GM12864 (cell line): ENCODE measurements around the gene CYP1A1.
"Not testable (repeated sequence)": the region's sequence is repeated elsewhere in the genome, so short reads cannot be mapped to it uniquely, and the experiment has no call there.

ENCODE experiments used
- DNase-seq: peaks from one replicate; pipeline ENCODE4 v3.0.0-alpha.2; 2011; ENCODE audit warnings: low read depth
- H3K4me3 ChIP-seq: 2 replicates; pipeline ENCODE4 v1.5.1; 2011; ENCODE audit warnings: mild to moderate bottlenecking, low read depth, low read length, control low read depth
- CTCF ChIP-seq: IDR thresholded peaks from 2 replicates; pipeline ENCODE4 v1.5.1; 2011; ENCODE audit warnings: low read depth, mild to moderate bottlenecking, moderate library complexity, low read length, control low read depth, inconsistent platforms; ENCODE audit errors: missing control alignments

The CYP1A1 gene

DNA sequence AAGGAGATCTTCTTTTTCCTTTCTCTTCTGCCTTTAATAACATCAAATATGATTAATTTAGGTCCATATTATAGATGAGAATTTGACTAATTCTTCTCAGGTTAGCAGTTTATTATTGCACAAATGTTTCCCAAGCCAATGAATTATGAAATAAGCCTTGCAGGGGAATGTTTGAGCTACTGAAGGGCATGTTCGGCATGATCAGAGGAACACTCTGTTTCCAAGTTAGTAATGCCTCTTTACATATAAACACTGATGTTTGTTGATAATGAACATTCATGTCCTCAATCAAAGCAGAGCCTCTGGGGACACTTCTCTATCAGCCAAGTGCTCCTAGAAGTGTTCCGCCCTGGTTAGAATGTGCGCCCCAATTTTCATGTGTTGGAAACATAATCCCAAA is 10.0 kb upstream of the CYP1A1 start:
- no peak for TF ChIP-seq CTCF
- H3K4me3 ChIP-seq = no peak overlapping the region
- no peak for DNase-seq

- no peak for DNase-seq
- H3K4me3 ChIP-seq = no peak overlapping the region
- no peak for TF ChIP-seq CTCF
Measured at GRCh38 chr15:74733269-74733668, 7.9 kb upstream of the CYP1A1 start.

DNA sequence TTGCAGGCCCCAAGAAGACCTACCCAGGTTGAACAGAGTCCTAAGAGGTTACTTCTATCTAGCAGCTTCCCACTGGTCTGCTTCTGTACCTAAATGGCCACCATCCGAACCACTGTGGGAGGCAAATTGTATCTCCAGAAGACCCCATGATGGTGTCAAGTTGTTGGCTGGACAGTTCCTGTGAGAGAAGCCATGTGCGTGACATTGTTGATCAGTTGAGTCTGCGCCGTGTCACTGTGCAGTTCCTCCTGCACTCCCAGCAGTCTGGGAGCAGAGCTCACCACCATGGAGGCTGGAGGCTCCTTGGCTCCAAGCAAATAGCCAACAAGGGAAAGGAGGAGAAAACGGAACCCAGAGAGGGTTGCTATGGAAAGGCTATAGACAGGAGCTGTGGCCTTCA is 7.5 kb upstream of the CYP1A1 start:
- no peak for TF ChIP-seq CTCF

DNA sequence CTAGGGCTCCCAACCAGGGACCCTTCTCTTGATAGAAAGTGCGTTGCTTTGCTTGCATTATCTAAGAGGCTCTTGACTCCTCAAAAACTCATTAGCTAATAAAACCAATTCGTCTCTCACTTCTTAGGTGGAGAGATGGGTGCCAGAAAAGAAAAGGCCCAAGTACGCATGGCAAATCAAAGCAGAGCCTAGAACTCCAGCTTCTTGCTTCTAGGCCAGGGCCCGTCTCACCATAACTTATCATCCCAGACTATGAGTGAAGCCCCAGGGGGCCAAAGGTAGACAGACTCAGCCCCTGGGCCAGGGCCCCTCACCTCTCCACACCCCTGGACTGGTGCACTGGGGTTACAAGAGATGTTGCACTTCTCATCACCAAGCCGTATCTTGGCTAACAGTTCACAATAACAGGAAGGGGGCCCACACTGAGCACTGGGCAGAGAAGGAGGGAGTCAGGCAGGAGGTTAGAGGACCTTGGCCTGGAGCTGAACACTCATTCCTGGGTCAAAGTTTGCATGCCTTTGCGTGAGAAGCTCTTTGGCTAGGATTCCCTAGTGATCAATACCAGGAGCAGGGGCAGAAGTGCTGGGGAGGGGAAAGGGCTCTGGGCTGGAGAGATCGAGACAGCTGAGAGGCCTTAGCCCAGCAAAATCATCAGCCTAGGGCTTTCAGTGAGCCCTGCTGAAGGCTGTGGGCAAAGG is 5.4 kb upstream of the CYP1A1 start:
- H3K4me3 ChIP-seq = no peak overlapping the region
- TF ChIP-seq CTCF = no peak
- no peak for DNase-seq

More for the DNA sequence above, 7.5 kb upstream of the CYP1A1 start:
- H3K4me3 ChIP-seq = no peak overlapping the region
- DNase-seq = no peak

DNA sequence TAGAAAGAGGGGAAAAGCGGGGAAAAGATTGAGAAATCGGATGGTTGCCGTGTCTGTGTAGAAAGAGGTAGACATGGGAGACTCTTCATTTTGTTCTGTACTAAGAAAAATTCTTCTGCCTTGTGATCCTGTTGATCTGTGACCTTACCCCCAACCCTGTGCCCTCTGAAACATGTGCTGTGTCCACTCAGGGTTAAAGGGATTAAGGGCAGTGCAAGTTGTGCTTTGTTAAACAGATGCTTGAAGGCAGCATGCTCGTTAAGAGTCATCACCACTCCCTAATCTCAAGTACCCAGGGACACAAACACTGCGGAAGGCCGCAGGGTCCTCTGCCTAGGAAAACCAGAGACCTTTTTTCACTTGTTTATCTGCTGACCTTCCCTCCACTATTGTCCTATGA is 4.0 kb upstream of the CYP1A1 start:
- not testable (repeated sequence) for DNase-seq, H3K4me3 ChIP-seq

- DNase-seq, H3K4me3 ChIP-seq: not testable (repeated sequence)
Measured at GRCh38 chr15:74728699-74729098, 3.4 kb upstream of the CYP1A1 start.

DNA sequence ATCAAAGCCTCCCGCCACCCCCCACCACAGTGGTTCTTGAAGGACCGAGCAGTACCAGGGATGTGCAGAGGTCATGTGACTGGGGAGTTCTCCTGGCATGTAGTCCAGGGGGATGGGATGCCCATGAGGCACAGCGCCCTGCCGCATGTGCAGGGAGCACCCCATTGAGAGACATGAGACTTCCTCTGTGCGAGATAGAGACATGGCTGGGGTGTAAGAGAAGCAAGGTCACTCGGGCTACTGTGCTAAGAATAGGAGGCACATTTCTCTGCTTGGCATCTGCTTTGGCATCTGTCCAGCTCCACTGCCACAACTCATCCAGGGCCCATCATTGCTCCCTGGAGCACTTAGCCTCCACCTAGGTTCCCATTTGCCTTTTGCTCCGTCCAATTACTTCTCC is 2.4 kb upstream of the CYP1A1 start:
- no peak for DNase-seq
- H3K4me3 ChIP-seq = no peak overlapping the region
- no peak for TF ChIP-seq CTCF

- DNase-seq = no peak
- H3K4me3 ChIP-seq = peak overlapping the region; percentile 43
- TF ChIP-seq CTCF = no peak
Measured at GRCh38 chr15:74726774-74727164, 1.4 kb upstream of the CYP1A1 start.
